Kidney epithelial cell (primary cell): Measurements from ENCODE around the gene MYO7B. TPM values are rescaled to one million over a fixed set of nuclear protein-coding genes. Genes with fewer than 3 reads are reported as not detected.

ENCODE experiments used
- DNase-seq: peaks from one replicate; pipeline ENCODE4 v3.0.0-alpha.2; 2010; ENCODE audit warnings: low read depth
- H3K27me3 ChIP-seq: 2 replicates; pipeline ENCODE4 v1.6.0; 2011; ENCODE audit warnings: low read length; ENCODE audit not compliant: control insufficient read depth, insufficient read depth
- H3K36me3 ChIP-seq: 2 replicates; pipeline ENCODE4 v1.5.1; 2011; ENCODE audit warnings: low read length; ENCODE audit not compliant: control insufficient read depth, insufficient read depth
- H3K4me3 ChIP-seq: 2 replicates; pipeline ENCODE4 v1.5.1; 2011; ENCODE audit warnings: low read depth, mild to moderate bottlenecking, control low read depth, low read length
- CTCF ChIP-seq: IDR thresholded peaks from 2 replicates; pipeline ENCODE4 v1.5.1; 2011; ENCODE audit warnings: mild to moderate bottlenecking, moderate library complexity, low read length, control low read depth, inconsistent platforms; ENCODE audit not compliant: insufficient read depth, poor library complexity, severe bottlenecking
- total RNA-seq: library from RNA; depleted of rRNA; stranded (reverse); fragments of >200 nt; gene quantifications from 2 replicates; pipeline ENCODE4 v1.2.3, GENCODE V29; 2015

The MYO7B gene
- total RNA-seq, 1 donor from 2014 or later: 0.50 TPM

- no peak for DNase-seq
- Histone ChIP-seq H3K4me3 (no peak overlapping the region), H3K27me3 (no peaks in the 10 kb centered on the region), H3K36me3 (peaks cover 2% of the 10 kb centered on the region)
- TF ChIP-seq CTCF: no peak
These were observed 32.0 kb upstream of the MYO7B start for GRCh38 chr2:127503491-127503890.

- H3K4me3 ChIP-seq: no peak overlapping the region
- no peak for DNase-seq
- H3K27me3 ChIP-seq: no peaks in the 10 kb centered on the region
- peaks cover 2% of the 10 kb centered on the region for H3K36me3 ChIP-seq
- TF ChIP-seq CTCF: no peak
These were observed 30.7 kb upstream of the MYO7B start for GRCh38 chr2:127504552-127505430.

GRCh38 chr2:127506510-127506909 is 29.0 kb upstream of the MYO7B start:
- no peak for TF ChIP-seq CTCF
- no peaks in the 10 kb centered on the region for H3K27me3 ChIP-seq
- DNase-seq: no peak
- H3K36me3 ChIP-seq: peaks cover 2% of the 10 kb centered on the region
- no peak overlapping the region for H3K4me3 ChIP-seq

GRCh38 chr2:127508023-127508630 is 27.4 kb upstream of the MYO7B start:
- no peak overlapping the region for H3K4me3 ChIP-seq
- DNase-seq: no peak
- H3K36me3 ChIP-seq: peaks cover 2% of the 10 kb centered on the region
- no peak for TF ChIP-seq CTCF
- H3K27me3 ChIP-seq: no peaks in the 10 kb centered on the region

GRCh38 chr2:127508631-127509034 is 26.9 kb upstream of the MYO7B start:
- Histone ChIP-seq H3K4me3 (no peak overlapping the region), H3K36me3 (peaks cover 2% of the 10 kb centered on the region), H3K27me3 (no peaks in the 10 kb centered on the region)
- peak; percentile 93 for DNase-seq
- no peak for TF ChIP-seq CTCF
